ENCODE results near the gene BMPR1B.

DNA sequence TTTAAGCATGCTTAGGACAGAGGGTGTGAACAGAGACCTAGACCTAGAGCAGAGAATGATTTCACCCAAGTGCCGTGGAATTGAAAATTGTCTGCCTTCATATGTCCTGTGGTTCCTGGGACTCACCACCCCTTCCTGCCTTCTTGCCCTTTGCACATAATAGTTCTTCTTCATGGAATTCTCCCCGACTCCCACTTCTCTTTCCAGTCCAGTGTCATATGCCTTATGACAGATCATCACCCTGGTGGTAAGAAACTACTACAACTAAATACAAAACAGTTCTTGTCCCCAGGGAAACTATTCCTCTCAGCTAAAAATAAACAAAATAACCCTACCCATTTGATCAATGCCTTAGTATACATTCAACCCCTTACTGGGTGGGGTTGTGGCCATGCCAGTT is 43.3 kb downstream of the BMPR1B start:
- TF ChIP-seq, protein P1, sequence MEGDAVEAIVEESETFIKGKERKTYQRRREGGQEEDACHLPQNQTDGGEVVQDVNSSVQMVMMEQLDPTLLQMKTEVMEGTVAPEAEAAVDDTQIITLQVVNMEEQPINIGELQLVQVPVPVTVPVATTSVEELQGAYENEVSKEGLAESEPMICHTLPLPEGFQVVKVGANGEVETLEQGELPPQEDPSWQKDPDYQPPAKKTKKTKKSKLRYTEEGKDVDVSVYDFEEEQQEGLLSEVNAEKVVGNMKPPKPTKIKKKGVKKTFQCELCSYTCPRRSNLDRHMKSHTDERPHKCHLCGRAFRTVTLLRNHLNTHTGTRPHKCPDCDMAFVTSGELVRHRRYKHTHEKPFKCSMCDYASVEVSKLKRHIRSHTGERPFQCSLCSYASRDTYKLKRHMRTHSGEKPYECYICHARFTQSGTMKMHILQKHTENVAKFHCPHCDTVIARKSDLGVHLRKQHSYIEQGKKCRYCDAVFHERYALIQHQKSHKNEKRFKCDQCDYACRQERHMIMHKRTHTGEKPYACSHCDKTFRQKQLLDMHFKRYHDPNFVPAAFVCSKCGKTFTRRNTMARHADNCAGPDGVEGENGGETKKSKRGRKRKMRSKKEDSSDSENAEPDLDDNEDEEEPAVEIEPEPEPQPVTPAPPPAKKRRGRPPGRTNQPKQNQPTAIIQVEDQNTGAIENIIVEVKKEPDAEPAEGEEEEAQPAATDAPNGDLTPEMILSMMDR (IDR thresholded peaks at IDR 0.05), result no peak
- no peak for TF ChIP-seq EP300 (IDR thresholded peaks at IDR 0.05)
- TF ChIP-seq POLR2A (IDR thresholded peaks at IDR 0.05), result no peak

Data from ovary (tissue), 3 donors.